HG03521 (cell line): Measurements from ENCODE around the gene IL27RA.

Source experiments
- ATAC-seq: cut with Tn5 transposase; IDR thresholded peaks from one replicate; pipeline ENCODE4 v1.9.1; 2021; ENCODE audit warnings: mild to moderate bottlenecking, moderate library complexity; ENCODE audit not compliant: unreplicated experiment

Gene IL27RA

DNA sequence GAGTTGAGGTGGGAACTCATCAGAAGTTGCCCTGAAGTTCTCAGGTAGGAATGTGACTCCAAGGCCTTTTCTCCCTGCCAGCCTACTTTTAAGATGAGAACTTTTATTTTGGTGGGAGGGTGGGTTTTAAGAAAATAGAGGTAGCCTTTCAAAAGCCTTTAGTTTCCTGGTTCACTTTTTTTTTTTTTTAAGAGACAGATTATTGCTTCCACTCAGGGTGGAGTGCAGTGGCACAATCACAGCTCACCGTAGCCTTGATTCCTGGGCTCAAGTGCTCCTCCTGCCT, 51.1 kb downstream of the IL27RA start:
- no peak for ATAC-seq

DNA sequence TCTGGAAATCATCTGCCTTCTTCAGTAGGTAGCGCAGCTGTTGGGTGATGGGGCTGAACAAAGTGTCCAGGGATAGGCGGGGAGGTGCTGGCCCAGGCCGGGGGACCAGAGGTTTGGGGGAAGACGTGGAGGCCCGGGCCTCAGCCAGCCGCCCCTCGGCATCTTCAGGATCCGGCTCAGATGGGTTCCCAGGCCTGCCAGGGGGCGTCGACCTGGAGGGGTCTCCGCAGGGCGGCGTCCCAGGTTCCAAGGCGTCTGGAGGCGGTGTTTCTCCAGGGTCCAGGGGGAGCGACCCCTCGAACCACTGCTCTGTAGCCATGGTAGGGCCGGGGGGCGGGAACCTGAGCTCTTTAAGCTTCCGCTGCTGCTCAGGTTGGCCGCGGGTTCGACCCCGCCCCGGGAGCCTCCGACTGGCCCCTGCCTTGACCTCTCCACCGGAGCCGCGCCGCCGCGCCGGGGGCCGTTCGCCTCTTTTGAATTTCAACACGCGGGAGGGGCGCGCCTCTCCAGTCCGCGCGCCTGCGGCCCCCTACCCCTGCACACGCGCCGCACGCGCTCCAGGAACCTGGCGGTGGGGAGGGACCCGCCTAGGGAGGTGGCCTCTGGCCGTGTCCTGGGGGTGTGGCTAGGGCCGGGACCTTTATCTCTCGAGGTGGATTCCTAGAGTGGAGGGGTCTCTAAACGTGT, 53.9 kb downstream of the IL27RA start, which contains the start of gene C19orf67:
Gene C19orf67 (minus strand): TSS at position 475 of the 687 bp plus-strand sequence. CDS start 156 bp downstream, at position 319.
- ATAC-seq: no peak

DNA sequence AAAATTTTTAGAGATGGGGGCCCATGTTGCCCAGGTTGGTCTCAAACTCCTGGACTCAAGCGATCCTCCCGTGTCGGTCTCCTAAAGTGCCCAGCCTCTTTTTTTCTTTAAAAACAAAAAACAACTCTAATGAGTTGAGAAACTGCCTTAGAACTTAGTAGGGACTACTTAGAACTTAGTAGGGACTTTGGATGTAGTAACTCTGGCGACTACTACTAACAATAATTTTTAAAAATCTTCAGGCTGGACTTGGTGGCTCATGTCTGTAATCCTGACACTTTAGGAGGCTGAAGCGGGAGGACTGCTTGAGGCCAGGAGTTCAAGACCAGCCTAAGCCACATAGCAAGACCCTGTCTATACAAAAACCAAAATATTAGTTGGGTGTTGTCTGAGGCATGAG, 54.5 kb downstream of the IL27RA start:
- ATAC-seq: no peak

DNA sequence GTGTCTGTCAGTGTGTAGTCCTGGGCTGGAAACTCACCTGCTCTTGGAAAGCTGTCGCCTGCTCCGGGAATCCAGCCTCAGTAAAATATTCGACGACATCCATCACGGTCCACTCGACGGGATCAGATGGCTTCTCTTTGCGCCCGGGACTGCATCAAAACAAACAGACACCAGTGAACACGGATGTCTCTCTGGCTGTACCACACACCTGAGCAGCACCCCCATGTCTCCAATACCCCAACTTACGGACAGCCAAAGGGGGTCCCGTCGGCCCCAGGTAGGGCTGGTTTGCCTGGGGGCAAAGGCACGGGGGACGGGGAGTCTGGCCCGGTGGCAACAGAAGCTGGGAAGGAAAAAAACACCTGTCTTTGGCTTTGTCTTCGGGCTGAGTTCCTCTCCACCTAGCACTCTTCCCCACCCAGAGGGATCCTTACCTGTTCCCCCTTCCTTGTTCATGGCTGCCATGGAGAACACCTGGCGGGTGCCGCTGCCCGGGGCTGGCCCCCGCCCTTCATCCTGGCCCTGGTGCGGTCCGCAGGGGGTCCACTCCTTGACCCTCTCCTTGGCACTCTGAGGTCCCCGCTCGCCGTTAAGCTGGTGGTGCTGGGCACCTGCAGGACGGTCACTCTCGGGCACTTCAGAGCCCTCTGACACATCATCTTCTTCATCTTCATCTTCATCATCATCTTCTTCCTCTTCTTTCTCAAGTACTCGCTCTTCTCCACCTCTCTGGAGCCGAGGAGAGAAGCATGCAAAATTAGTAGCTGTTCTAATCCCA, 57.3 kb downstream of the IL27RA start:
- ATAC-seq: no peak

DNA sequence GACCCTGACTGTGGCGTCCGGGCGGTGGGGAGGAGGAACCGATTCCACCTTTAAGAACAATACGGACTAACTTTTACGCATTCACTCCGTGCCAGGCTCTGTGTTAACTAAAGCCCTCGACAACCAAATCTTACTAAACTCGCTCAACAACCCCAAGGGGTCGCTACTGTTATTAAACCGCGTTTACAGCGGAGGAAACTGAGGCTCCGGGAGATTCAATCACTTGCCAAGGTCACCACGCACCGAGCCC, 57.8 kb downstream of the IL27RA start:
- no peak for ATAC-seq

DNA sequence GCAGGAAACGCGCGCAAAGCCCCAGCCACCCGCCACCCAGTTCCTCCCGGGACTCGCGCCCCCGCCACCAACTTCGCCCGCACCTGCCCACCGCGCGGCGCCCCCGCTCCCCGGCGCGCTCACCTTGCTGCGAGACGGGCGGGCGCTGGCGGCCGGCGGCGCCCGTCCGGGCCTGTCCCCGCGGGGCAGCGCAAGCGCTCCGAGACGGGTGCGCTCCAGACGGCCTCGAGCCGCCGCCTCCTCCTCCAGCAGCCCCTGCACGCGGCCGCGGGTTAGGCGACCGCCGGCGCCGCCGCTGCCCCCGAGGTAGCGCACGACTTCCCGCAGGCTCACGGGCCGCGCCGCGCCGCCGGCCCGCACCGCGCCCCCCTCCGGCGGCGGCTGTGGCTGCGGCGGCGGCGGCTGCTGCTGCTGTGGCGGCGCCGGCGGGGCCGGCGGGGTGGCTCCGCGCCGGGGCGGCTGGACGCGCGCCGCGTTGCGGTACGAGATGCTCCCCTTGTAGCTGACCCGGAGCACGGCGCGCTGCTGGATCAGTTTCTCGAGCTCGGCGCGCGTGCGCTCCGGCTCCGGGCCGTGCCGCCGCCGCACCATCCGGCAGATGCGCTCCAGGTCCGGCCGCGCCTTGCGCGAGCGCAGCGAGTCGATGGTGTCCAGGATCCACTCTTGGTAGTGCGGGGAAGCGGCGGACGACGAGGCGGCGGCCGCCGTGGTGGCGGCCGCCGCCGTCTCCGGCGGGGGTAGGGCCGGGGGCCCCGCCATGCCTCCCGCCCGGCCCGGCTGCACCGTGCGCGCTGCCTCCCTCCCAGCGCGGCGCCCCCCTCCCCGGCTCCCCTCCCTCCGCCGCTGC, 58.3 kb downstream of the IL27RA start:
- ATAC-seq: peak; percentile 23

DNA sequence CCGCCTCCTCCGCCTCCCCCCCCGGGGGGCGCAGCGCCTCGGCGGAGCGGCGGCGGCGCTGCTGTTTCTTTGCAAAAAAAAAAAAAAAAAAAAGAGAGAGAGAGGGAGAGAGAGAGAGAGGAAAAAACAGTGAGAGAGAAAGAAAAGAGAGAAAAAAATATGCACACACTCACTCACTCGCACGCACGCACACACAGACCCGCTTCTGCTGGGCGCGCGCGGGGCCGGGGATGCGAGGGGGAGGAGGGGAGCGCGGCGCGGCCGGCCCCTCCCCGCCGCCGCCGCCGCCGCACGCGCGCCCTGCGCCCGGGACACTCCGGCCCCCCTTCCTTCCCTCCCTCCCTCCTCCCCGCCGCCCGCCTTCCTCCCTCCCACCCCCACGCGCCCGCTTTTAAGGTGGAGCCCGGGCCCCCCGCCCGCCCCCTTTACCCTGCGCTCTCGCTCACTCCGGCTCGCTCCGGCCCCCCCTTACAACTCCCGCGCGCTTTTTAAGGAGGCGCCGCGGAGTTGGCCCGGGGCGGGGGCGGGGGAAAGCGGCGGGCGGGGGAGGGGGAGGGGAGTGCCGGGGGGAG, 59.0 kb downstream of the IL27RA start, which contains the start of gene SAMD1:
Gene SAMD1 (minus strand): TSS at position 243 of the 572 bp plus-strand sequence.
- peak; percentile 43 for ATAC-seq

DNA sequence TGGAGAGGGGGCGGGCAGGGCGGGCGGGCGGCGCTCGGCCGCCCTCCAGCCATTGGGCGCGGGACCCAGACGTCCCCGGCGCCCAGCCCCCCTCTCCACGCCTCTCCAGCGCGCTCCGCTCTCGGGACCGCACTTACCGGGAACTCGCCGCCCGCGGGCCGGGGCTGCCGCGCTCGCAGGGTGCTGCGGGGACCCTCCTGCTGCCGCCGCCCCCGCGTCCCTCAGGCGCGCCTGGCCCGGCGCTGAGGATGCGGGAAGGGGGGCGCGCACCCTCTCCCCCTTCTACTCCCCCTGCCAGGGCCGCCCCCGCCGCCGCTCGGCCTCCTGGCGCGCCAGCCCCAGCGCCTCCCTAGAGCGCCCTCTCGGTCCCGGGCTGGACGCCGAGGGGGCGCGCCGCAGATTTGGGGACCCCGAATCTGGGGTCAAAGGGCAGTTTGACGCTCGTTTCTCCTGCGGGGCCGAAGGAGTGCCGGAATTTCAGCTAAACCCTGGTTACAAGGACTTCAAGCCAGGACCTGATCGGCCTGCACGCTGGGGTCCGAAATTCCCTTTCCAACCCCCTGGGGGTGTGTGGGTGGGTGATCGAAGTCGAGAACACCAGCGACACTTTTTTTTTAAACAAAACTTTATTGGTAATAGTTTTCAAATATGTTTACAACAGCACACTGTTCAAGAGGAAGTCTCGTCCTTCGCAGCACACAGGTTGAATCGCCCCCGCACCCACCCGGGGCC, 59.7 kb downstream of the IL27RA start:
- peak; percentile 58 for ATAC-seq

DNA sequence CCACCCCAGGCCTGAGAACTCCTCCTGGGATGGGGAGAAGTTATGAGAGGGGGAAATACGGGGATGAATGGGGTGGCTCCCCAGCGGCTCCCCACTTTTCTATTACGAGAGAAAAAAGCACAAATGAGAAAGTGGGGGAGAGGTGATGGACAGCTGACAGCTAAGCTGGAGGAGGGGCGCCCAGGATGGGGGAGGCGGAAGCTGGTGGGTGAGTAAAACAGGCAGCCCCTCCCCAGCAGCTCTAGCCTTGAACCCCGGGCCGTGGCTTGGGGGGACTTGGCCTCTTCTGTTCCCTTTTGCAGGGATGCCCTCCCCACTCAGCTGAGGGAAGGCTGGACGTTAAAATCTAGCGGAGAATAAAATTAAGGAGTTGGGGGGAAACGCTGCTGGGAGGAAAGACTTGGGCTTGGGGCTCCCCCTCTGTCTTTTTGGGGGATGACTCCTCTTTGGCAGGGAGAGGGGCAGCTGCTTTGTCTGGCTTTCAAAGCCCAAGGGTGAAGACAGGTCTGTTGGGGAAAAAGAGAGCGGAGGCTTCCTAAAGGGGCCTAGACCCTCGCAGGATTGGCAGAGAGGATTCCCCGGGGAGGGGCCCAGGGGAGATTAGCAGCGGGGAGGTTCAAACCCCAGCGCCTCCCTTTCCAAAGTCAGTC, 60.4 kb downstream of the IL27RA start:
- no peak for ATAC-seq

DNA sequence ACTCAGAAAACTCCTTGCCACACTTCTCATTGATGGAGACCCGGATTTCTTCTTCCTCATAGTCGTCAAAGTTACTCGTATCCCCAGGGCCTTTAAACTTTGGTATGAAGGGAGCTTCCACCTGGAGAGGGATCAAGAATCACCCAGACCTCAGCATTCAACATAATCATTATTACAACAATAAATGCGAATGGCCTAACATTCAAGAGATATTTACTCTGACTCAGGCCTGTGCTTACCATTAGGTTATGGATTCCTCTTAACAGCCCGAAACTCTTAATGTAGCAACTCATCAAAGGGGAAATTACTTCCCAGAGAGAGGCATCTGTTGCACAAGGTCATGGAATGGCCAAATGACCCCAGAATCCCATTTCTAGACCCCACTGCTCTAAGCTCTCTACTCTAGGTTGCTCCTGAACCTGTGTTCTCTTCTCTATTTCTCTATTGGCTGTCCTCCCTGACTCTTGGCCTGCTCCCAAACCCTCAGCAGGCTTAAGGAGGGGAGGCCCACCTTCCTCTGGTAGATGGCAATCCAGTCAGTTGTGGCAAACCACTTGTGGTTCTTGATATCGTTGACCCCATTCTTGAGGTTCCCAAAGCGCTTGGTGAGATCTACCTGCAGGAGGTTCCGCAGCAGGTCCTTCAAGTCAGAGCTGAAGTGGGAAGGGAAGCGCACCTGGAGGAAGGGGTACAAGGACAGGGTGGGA, 61.7 kb downstream of the IL27RA start:
- ATAC-seq: no peak

DNA sequence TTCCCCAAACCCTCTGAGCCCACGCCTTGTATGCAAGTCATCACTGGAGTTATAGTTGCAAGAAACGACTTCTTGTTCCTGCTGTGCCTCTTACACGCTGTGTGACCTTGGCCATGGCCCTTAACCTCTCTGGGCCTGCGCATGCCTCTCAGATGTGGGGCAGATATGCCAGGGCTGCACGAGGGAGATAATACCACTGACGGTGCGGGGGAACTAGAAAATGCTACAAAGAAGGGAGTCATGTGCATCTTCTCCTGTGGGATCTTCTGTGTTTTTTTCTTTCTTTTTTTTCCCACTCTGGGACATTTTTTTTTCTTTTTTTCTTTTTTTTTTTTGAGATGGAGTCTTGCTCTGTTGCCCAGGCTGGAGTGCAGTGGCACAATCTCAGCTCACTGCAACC, 63.3 kb downstream of the IL27RA start:
- ATAC-seq: no peak

DNA sequence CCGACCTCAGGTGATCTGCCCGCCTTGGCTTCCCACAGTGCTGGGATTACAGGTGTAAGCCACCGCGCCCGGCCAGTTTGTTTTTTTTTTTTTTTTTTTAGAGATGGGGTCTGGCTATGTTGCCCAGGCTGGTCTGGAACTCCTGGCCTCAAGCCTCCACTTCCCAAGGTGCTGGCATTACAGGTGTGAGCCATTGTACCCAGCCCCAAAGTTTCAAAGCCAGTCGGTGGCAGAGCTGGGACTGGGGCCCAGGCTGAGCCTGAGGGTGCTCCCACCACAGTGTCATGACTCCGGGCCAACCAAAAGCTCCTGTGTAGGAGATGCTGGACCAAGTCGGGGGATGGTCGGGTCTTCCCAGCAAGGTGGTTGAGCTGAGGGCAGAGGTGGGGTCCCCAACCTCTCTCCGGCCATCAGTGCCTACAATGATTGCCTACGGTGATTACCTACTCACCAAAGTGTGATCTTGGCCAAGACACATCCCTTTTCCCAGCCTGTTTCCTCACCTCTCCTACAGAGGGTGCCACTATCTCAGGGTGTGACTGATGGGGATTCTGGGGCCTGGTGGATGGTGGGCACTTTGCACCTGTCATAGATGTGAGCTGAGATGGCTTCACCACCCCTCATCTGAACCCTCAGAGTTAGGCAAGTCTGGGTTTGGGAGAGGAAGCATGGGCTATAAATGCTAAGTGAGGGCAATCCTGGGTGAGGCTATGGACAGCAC, 64.9 kb downstream of the IL27RA start:
- no peak for ATAC-seq

DNA sequence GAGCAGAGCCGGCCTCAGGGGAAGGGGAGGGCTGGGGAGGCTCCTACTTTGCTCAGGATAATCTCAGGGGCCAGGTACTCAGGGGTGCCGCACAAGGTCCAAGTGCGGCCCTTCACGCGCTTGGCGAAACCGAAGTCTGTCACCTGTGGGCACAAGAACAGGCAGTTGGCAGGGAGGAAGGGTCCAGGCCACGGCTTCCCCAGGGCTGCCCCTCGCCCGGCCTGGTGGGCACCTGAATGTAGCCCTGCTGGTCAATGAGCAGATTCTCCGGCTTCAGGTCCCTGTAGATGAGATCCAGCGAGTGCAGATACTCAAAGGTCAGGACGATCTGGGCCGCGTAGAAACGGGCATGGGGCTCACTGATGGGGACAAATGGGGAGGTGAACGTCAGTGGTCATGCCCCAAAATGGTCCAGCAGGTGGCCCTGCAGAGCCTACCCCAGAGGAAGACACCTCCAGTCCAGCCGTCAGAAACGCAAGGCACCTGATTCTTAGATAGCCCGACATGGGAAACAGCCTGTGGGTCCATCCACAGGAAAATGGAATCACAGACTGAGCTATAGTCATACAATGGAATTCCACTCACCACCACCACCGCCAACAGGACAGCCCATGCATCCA, 66.1 kb downstream of the IL27RA start:
- ATAC-seq: no peak

DNA sequence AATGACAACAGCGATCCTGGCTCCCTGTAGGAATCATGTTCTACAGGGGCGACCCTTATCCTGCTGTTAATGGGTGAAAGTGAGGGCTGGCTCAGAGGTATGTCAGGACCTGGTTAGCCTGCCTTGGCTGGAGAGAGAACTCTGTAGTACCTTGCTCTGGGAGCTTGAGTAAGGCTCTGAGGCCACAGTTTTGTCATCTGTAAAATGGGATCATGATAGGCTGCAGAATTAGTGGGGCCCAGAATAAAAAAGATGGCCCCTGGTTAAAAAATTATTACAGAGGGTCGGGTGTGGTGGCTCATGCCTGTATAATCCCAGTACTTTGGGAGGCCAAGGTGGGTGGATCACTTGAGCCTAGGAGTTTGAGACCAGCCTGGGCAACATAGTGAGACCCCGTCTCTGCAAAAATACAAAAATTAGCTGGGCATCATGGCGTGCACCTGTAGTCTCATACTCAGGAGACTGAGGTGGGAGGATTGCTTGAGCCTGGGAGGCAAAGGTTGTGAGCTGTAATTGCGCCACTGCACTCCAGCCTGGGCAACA, 69.5 kb downstream of the IL27RA start:
- ATAC-seq: no peak

DNA sequence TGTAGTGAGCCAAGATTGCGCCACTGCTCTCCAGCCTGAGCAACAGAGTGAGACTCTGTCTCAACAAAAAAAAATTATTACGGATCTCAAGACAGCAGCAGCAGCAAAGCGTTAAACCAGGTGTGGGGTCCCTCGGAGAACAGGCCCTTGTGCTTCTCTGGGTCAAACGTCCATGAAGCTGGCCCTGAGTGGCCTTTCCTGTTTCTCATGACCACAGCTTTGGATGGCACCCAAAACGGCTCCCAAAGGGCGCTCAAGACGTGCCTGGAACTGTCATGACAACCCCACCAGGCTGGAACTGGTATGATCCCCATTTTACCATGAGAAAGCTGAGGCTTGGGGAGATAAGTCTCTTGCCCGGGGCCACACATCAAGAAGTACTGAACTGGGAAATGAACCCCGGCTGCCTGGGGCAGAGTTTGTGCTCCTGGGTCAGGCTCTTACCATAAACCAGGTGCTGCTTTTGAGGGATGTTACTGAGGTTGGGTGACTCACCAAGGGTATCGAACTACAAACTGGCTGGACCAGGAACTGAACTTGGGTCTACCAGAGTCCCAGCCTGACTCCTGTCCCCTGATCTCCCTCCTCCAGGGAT, 70.6 kb downstream of the IL27RA start:
- no peak for ATAC-seq

DNA sequence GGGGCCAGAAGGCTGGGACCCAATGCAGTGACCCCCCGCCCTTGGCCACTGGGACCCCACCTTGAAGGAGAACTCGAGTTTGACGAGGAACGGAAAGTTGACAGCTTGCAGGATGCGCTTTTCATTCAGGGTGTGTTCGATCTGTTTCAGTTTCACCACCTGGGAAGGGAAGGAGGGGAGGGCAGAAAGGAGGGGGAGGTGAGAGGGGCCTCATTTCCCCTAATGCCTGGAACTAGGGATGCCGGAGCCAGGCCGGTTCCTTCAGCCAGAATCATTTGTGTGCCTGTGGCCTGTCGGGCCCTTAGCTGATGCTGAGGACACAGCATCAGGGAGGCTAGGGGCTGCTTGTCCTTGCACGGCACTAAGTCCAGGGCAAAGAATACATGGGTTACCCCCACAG, 71.2 kb downstream of the IL27RA start:
- ATAC-seq: no peak
